HepG2 (cell line): ENCODE data around the gene CD151. TPM values are rescaled to one million over a fixed set of nuclear protein-coding genes. Genes with fewer than 3 reads are reported as not detected.

Experiments
- ATAC-seq: fragments of 200-7000 bp; cut with Tn5 transposase; 3 replicates; pipeline ENCODE4 v1.9.1; 2020; ENCODE audit warnings: mild to moderate bottlenecking, moderate library complexity
- BruUV-seq: library from RNA; stranded (reverse); fragments of 400-500 nt; replicated peaks from 2 replicates; lab custom pipeline; 2021; lab: Mats Ljungman, UMichigan
- CTCF ChIA-PET: fragments of 300-600 bp; formaldehyde crosslinking; extraction: SDS; loops from one replicate; lab custom pipeline; 2021; ENCODE audit warnings: low total read pairs, inconsistent platforms, low intra/inter-chr PET ratio; lab: Yijun Ruan, JAX
- POLR2A ChIA-PET: fragments of 350-600 bp; sonication (Branson Sonifier 250); formaldehyde crosslinking; loops from one replicate; lab custom pipeline; 2020; ENCODE audit warnings: antibody characterized with exemption, inconsistent platforms; lab: Yijun Ruan, JAX
- DNase-seq: peaks from one replicate; pipeline ENCODE4 v3.0.0-alpha.2; 2015; ENCODE audit warnings: low spot score
- FAIRE-seq: peaks from 3 replicates; lab custom pipeline; 2011; peaks lifted over from hg19 to GRCh38; lab: Jason Lieb, UNC
- H2AFZ ChIP-seq: one replicate; pipeline ENCODE4 v1.6.1; 2011; ENCODE audit warnings: low read length, inconsistent platforms
- H3K27ac ChIP-seq: fragments of 300-600 bp; 3 replicates; pipeline ENCODE4 v1.8.0; 2011; ENCODE audit warnings: mixed run types, mild to moderate bottlenecking, mixed read lengths, low read length, inconsistent platforms; ENCODE audit not compliant: insufficient read depth; ENCODE audit errors: extremely low read length
- H3K27me3 ChIP-seq, 2 experiments: fragments of 200-600 bp in 1 of 2; 2 replicates in 1 of 2; 3 replicates in 1 of 2; pipeline versions ENCODE4 v1.6.0 to v1.8.0; 2011; ENCODE audit warnings: low read length in 2 of 2, mild to moderate bottlenecking in 2 of 2, moderate library complexity in 2 of 2, inconsistent platforms in 1 of 2; ENCODE audit not compliant: insufficient read depth in 2 of 2, control insufficient read depth in 1 of 2
- H3K36me3 ChIP-seq, 2 experiments: fragments of 200-600 bp in 1 of 2; replicated peaks in 1 of 2; 2 replicates in 1 of 2; 3 replicates in 1 of 2; pipeline versions ENCODE4 v1.5.1 to v1.8.0; 2011; ENCODE audit warnings: low read length in 2 of 2, inconsistent platforms in 1 of 2; ENCODE audit not compliant: insufficient read depth in 2 of 2, control insufficient read depth in 1 of 2
- H3K4me1 ChIP-seq: 2 replicates; pipeline ENCODE4 v1.5.1; 2012; ENCODE audit warnings: low read length, inconsistent platforms; ENCODE audit not compliant: insufficient read depth
- H3K4me2 ChIP-seq: 2 replicates; pipeline ENCODE4 v1.6.0; 2011; ENCODE audit warnings: low read depth, low read length, inconsistent platforms
- H3K4me3 ChIP-seq, 3 experiments: fragments of 200-600 bp in 1 of 3; sonication (generic), shearing (Covaris generic) in 1 of 3; replicated peaks in 1 of 3; 2 replicates each; pipeline ENCODE4 v1.5.1; 2011 to 2016; ENCODE audit warnings: low read length in 3 of 3, inconsistent platforms in 2 of 3, low read depth in 2 of 3, mild to moderate bottlenecking in 2 of 3, control low read depth in 1 of 3, mixed read lengths in 1 of 3; ENCODE audit not compliant: insufficient read depth in 1 of 3
- H3K79me2 ChIP-seq: one replicate; pipeline ENCODE4 v1.6.1; 2011; ENCODE audit warnings: low read length, inconsistent platforms; ENCODE audit not compliant: insufficient read depth
- H3K9ac ChIP-seq: 2 replicates; pipeline ENCODE4 v1.6.0; 2011; ENCODE audit warnings: mild to moderate bottlenecking, low read depth, low read length, inconsistent platforms; ENCODE audit not compliant: insufficient read depth
- H3K9me3 ChIP-seq: 2 replicates; pipeline ENCODE4 v1.5.1; 2012; ENCODE audit warnings: mild to moderate bottlenecking, low read length
- H4K20me1 ChIP-seq: 2 replicates; pipeline ENCODE4 v1.6.0; 2011; ENCODE audit warnings: inconsistent platforms, mild to moderate bottlenecking, low read length, moderate library complexity; ENCODE audit not compliant: insufficient read depth
- AGO1 ChIP-seq: fragments of 200-400 bp; formaldehyde crosslinking; IDR thresholded peaks from 2 replicates; pipeline ENCODE4 v1.6.1; 2017; ENCODE audit warnings: mild to moderate bottlenecking, low read depth, low read length, moderate library complexity; ENCODE audit not compliant: poor library complexity, severe bottlenecking
- AGO2 ChIP-seq: fragments of 200-400 bp; formaldehyde crosslinking; optimal IDR thresholded peaks from 2 replicates; pipeline ENCODE3; 2017; ENCODE audit warnings: mild to moderate bottlenecking, low read depth, low read length, moderate library complexity
- EEA1 ChIP-seq: sonication (generic); formaldehyde crosslinking; IDR thresholded peaks from 2 replicates; pipeline ENCODE4 v1.5.1; 2020; ENCODE audit warnings: mild to moderate bottlenecking, missing genetic modification reagents, borderline replicate concordance
- HNRNPL ChIP-seq: fragments of 200-400 bp; formaldehyde crosslinking; IDR thresholded peaks from 2 replicates; pipeline ENCODE4 v1.6.1; 2017; ENCODE audit warnings: mild to moderate bottlenecking, low read depth, low read length
- POLR2A ChIP-seq, 2 experiments: IDR thresholded peaks; 2 replicates each; pipeline ENCODE4 v1.6.1; 2011; ENCODE audit warnings: low read depth in 2 of 2, low read length in 2 of 2, mild to moderate bottlenecking in 1 of 2, moderate library complexity in 1 of 2; ENCODE audit not compliant: insufficient read depth in 1 of 2
- RBFOX2 ChIP-seq: fragments of 200-400 bp; formaldehyde crosslinking; IDR thresholded peaks from 2 replicates; pipeline ENCODE4 v1.6.1; 2017; ENCODE audit warnings: low read depth, mild to moderate bottlenecking, low read length
- WGBS: methylation state at CpG from one replicate; pipeline ENCODE4 v1.1.6; 2017; ENCODE audit warnings: low lambda C conversion rate; 5-methylcytosine and 5-hydroxymethylcytosine counted together
- in situ Hi-C: cut with HindIII; loops from 2 replicates; pipeline ENCODE4 v1.10.0; 2017; ENCODE audit warnings: low pct_unique_long_range_greater_than_20kb; ENCODE audit not compliant: extremely low pct_ligation_motif_present
- intact Hi-C: fragments of 100-400 bp; cut with micrococcal nuclease; formaldehyde crosslinking; loops from one replicate; pipeline ENCODE4 v1.10.0; 2022; ENCODE audit not compliant: unreplicated experiment
- polyA plus RNA-seq, 8 experiments: library from polyadenylated mRNA; depleted of rRNA in 3 of 8; stranded (reverse) in 7 of 8; unstranded in 1 of 8; fragments of >200 nt; fragmentation: Illumina TruSeq in 4 of 8; extraction: Trizol in 4 of 8; gene quantifications; 2 replicates each; pipeline versions ENCODE4 v1.2.1 to v1.2.3, GENCODE V29; 2011 to 2016; ENCODE audit warnings: low read depth in 4 of 8, missing spikeins in 1 of 8, mixed read lengths in 1 of 8; ENCODE audit not compliant: insufficient read depth in 1 of 8
- total RNA-seq, 5 experiments: library from RNA; depleted of rRNA; stranded (reverse); fragments of >200 nt; fragmentation: Illumina TruSeq; extraction: Trizol; gene quantifications; 2 replicates each; pipeline ENCODE4 v1.2.3, GENCODE V29; 2016; ENCODE audit warnings: low read depth in 1 of 5
- TF ChIP-seq, protein P1 (sequence below): sonication (generic); formaldehyde crosslinking; IDR thresholded peaks from 2 replicates; pipeline ENCODE4 v1.4.0; 2020; ENCODE audit warnings: missing genetic modification reagents; ENCODE audit errors: not compliant biosample characterization
- TF ChIP-seq, protein P2 (sequence below), 2 experiments: fragments of 450-650 bp in 1 of 2; sonication (generic) in 1 of 2; formaldehyde crosslinking; IDR thresholded peaks; 2 replicates each; pipeline versions ENCODE4 v1.5.0 to v1.8.0; 2020 to 2022; ENCODE audit warnings: mild to moderate bottlenecking in 1 of 2, missing genetic modification reagents in 1 of 2

Gene CD151
- total and polyA plus RNA-seq, 2 of the 13 experiments (the other 11 are each of a cell fraction or from before 2014, with no cell fraction given) = 125 to 197 TPM

- ATAC-seq (peak; percentile 1; the same call in 2 of the 3 replicates), DNase-seq (no peak)
- ChIA-PET POLR2A (interaction anchor here (1.0 to 1.3 kb wide), 2 partner anchors 20 to 625 kb away, joined by 3 read pairs; no protein-coding TSS in a partner anchor), CTCF (no interaction called here)
- H3K4me2 ChIP-seq = no peak overlapping the region
- H3K27me3 ChIP-seq = no peaks in the 10 kb centered on the region
- H3K4me1 ChIP-seq = no peaks in the 10 kb centered on the region
- in situ Hi-C loops = no loop called here
- H3K79me2 ChIP-seq = no peaks in the 10 kb centered on the region
- no peak overlapping the region for H3K9ac ChIP-seq
- H4K20me1 ChIP-seq = no peaks in the 10 kb centered on the region
- H3K27ac ChIP-seq = no peak overlapping the region
- peaks cover 3% of the 10 kb centered on the region in 2 experiments; a peak in 2 of 5 replicates for H3K36me3 ChIP-seq
- no peak overlapping the region for H3K4me3 ChIP-seq
- H3K9me3 ChIP-seq = no peaks in the 10 kb centered on the region
- TF ChIP-seq POLR2A (IDR thresholded peaks at IDR 0.05; ENCODE audit: insufficient read depth in 1 of 2, low read depth in 2 of 2, low read length in 2 of 2) = 0 out of 4 replicates have a peak, but pooled peaks of 1 of the 2 experiments have one; percentile 32
- peak; percentile 92 for TF ChIP-seq AGO1
- TF ChIP-seq EEA1 (CRISPR knock-in tag) = 0 out of 2 replicates have a peak, but pooled peaks have one; percentile 38
- peak; percentile 62 for TF ChIP-seq AGO2
- TF ChIP-seq, protein P1, sequence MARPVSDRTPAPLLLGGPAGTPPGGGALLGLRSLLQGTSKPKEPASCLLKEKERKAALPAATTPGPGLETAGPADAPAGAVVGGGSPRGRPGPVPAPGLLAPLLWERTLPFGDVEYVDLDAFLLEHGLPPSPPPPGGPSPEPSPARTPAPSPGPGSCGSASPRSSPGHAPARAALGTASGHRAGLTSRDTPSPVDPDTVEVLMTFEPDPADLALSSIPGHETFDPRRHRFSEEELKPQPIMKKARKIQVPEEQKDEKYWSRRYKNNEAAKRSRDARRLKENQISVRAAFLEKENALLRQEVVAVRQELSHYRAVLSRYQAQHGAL (CRISPR knock-in tag) = no peak
- TF ChIP-seq, protein P2, sequence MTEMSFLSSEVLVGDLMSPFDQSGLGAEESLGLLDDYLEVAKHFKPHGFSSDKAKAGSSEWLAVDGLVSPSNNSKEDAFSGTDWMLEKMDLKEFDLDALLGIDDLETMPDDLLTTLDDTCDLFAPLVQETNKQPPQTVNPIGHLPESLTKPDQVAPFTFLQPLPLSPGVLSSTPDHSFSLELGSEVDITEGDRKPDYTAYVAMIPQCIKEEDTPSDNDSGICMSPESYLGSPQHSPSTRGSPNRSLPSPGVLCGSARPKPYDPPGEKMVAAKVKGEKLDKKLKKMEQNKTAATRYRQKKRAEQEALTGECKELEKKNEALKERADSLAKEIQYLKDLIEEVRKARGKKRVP (CRISPR knock-in tag; IDR thresholded peaks at IDR 0.05) = no peak
- TF ChIP-seq RBFOX2 = peak; percentile 48
- TF ChIP-seq HNRNPL = 0 out of 2 replicates have a peak, but pooled peaks have one; percentile 40
- TF ChIP-seq, all 625 proteins: peak for 6
- 95% methylated on average over 11 of the region's 31 CpGs for WGBS
- intact Hi-C loops = no loop called here
- FAIRE-seq = no peak
- no TSS peak for BruUV-seq
- H2AFZ ChIP-seq = no peak overlapping the region
Observed at GRCh38 chr11:863910-864827, 31.4 kb downstream of the CD151 start.
